ENCODE results near the gene MAPKBP1. TPM values are rescaled to one million over a fixed set of nuclear protein-coding genes. Genes with fewer than 3 reads are reported as not detected.

Gene MAPKBP1
- total and polyA plus RNA-seq, 2 of the 4 experiments (the other 2 are of a cell fraction): 12.5 to 15.3 TPM

- Histone ChIP-seq H3K14ac (replicated peaks; ENCODE audit: low read depth, low read length) (no peak overlapping the region), H4K20me1 (ENCODE audit: insufficient read depth, low read length) (no peaks in the 10 kb centered on the region), H2BK5ac (ENCODE audit: low read depth, low read length, poor library complexity, severe bottlenecking) (no peak overlapping the region), H4K91ac (ENCODE audit: insufficient read depth, low read depth, low read length) (no peak overlapping the region), H3K4me3 (ENCODE audit: insufficient read depth, low read depth, low read length) (no peak overlapping the region), H3K79me1 (ENCODE audit: low read depth in 1 of 2, low read length in 2 of 2) (peaks cover 0 to 8% of the 10 kb centered on the region in 2 experiments; a peak in 3 of 4 replicates), H4K5ac (ENCODE audit: low read depth, low read length) (no peak overlapping the region), H3K27me3 (ENCODE audit: control insufficient read depth, insufficient read depth, low read length) (no peaks in the 10 kb centered on the region), H2BK120ac (ENCODE audit: low read depth, low read length) (no peak overlapping the region), H3K36me3 (ENCODE audit: control insufficient read depth, insufficient read depth, low read length) (peaks cover 20% of the 10 kb centered on the region), H2BK15ac (ENCODE audit: low read depth, low read length) (no peak overlapping the region), H4K8ac (ENCODE audit: low read depth in 2 of 2, low read length in 2 of 2) (no peak overlapping the region), H3K18ac (ENCODE audit: low read depth, low read length) (no peak overlapping the region), H3K9ac (ENCODE audit: low read depth, low read length) (no peak overlapping the region), H3K4ac (ENCODE audit: low read depth, low read length) (no peak overlapping the region), H3K27ac (ENCODE audit: insufficient read depth, low read length) (no peak overlapping the region), H3K23ac (ENCODE audit: low read depth, low read length) (no peak overlapping the region), H3K4me2 (ENCODE audit: low read depth, low read length) (no peak overlapping the region), H2AFZ (replicated peaks; ENCODE audit: low read length, poor library complexity) (no peak overlapping the region), H3K4me1 (ENCODE audit: control insufficient read depth, insufficient read depth, low read length) (peaks cover 3% of the 10 kb centered on the region; the same call in 1 of the 2 replicates), H3K9me3 (ENCODE audit: control insufficient read depth, insufficient read depth, low read length) (no peaks in the 10 kb centered on the region), H2AK9ac (replicated peaks; ENCODE audit: low read depth, low read length, poor library complexity) (no peak overlapping the region), H3K9me1 (ENCODE audit: insufficient read depth, low read length) (0 out of 2 replicates have a peak, but pooled peaks cover 6% of the 10 kb centered on the region), H3K56ac (ENCODE audit: extremely low read depth, insufficient read depth, low read length) (no peak overlapping the region), H2AK5ac (ENCODE audit: low read depth, low read length) (no peak overlapping the region), H2BK20ac (ENCODE audit: low read depth, low read length) (no peak overlapping the region)
- ATAC-seq (ENCODE audit: low read depth): no peak
- intact Hi-C loops (cut with micrococcal nuclease) (no loop called here), dilution Hi-C loops (cut with HindIII; ENCODE audit: low sequenced_read_pairs, unreplicated experiment) (no loop called here), in situ Hi-C loops (cut with MboI; ENCODE audit: low sequenced_read_pairs) (no loop called here)
- ChIA-PET CTCF (no interaction called here), POLR2A (ENCODE audit: unreplicated experiment) (no interaction called here)
- no CpG with 5 or more reads among the region's 1 CpG for WGBS, 2 experiments (ENCODE audit: extremely low coverage in 2 of 2, insufficient read length in 1 of 2)
- peak; percentile 95 for TF ChIP-seq MAFK (IDR thresholded peaks at IDR 0.05; ENCODE audit: low read depth, low read length)
- no peak for TF ChIP-seq CTCF (conservative IDR thresholded peaks at IDR 0.05; ENCODE audit: low read depth, low read length)
- DNase-seq: no peak
- no TSS peak for BruUV-seq (replicated peaks)
Observed at GRCh38 chr15:41732483-41732882, 41.8 kb upstream of the MAPKBP1 start.
